Skin of body (tissue), 2 donors: ENCODE data around the gene PRRC1. TPM values are rescaled to one million over a fixed set of nuclear protein-coding genes. Genes with fewer than 3 reads are reported as not detected.
"Not testable (repeated sequence)": the region's sequence is repeated elsewhere in the genome, so short reads cannot be mapped to it uniquely, and the experiment has no call there.

Source experiments
- DNase-seq: peaks from one replicate; lab custom pipeline; 2025; lab: John Stamatoyannopoulos, UW
- total RNA-seq: library from RNA; depleted of rRNA; stranded (reverse); fragments of >200 nt; gene quantifications from one replicate; pipeline ENCODE4 v1.2.3, GENCODE V29; 2014

Gene PRRC1
- total RNA-seq, 1 donor from 2014 or later: 59.0 TPM

DNA sequence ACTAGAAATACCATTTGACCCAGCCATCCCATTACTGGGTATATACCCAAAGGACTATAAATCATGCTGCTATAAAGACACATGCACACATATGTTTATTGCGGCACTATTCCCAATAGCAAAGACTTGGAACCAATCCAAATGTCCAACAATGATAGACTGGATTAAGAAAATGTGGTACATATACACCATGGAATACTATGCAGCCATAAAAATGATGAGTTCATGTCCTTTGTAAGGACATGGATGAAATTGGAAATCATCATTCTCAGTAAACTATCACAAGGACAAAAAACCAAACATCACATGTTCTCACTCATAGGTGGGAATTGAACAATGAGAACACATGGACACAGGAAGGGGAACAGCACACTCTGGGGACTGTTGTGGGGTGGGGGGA, 27.8 kb downstream of the PRRC1 start:
- DNase-seq: not testable (repeated sequence)

DNA sequence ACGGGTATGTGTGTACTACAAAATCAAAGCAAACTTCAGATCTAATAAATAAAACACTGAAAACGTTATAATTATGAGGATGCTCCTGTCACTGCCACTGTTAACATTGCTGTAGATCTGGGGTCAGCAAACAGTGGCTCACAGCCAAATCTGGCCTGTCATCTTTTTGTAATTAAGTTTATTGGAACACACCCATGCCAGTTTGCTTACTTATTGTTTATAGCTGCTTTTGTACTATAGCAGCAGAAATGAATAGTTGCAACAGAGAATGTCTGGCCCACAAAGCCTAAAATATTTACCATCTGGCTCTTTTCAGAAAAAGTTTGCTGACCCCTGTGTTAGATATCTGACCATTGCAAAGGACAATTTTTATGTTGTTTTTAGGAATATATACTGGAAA, 32.1 kb downstream of the PRRC1 start:
- DNase-seq: no peak

DNA sequence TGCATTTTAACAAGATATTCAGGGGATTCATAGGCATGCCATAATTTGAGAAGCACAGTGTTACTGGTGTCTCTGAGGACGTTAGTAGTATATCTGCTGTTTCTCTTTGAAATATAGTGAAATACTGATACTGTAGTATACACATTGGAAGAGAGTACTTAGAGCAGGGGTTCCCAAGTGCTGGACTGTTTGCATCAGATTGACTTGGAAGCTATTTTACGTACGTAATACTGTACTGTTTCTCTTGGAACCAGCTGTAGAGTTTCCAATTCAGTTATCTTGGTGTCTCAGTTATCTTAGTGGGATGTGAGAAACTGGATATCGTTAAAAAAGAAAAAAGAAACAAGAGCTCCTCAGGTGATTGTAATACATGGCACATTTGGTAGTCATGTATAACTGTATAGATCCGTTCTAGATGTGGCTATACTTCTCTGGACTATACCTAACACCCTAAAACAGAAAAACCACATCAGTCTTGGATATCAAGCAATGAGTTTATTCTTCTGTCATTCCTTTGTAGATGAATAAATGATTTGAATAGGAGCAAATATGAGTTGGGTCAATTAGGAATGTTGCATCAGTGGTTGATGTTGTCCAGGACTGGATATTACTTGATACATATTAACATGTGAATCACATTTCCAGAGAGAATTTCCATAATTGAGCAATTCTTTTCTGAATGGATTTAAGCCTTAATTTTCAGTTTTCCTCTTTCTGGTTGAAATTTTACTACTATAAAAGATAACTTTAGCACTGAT, 33.4 kb downstream of the PRRC1 start:
- no peak for DNase-seq

DNA sequence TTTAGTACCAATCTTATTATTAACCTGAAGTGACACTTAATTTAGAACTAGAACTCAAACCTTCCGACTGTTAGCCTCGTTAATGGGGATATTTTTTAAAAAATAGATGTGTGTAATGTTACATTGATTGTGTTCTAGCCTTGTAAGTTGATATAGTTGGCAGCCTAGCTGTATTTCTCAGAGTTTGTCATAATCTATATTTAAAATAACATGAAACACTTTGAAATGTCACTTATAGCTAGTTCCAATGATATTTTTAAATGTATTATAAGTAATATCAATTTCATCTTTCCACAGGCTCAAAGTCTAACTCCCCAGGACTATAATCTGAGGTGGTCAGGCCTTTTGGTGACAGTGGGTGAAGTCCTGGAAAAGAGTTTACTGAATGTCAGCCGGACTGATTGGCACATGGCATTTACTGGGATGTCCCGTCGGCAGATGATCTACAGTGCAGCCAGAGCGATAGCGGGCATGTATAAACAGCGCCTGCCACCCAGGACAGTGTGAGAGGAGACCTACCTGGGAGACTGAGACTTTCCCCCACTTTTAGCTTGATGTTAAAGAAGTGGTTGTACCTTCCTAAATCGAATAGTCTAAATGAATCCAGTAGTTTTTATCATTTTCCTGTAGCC, 34.1 kb downstream of the PRRC1 start:
- DNase-seq: no peak

DNA sequence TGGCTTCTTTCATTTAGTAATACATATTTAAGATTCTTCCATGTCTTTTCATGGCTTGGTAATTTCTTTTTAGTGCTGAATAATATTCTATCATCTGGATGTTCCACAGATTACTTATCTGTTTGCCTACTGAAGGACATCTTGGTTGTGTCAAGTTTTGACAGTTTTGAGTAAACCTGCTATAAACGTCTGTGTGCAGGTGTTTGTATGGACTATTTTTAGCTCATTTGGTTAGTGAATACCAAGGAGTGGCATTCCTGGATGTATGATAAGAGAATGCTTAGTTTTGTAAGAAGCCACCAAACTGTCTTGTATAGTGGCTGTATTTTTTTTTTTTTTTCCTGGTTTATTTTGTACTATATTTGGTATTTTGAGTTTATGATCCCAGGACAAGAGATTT, 38.4 kb downstream of the PRRC1 start:
- DNase-seq: no peak

DNA sequence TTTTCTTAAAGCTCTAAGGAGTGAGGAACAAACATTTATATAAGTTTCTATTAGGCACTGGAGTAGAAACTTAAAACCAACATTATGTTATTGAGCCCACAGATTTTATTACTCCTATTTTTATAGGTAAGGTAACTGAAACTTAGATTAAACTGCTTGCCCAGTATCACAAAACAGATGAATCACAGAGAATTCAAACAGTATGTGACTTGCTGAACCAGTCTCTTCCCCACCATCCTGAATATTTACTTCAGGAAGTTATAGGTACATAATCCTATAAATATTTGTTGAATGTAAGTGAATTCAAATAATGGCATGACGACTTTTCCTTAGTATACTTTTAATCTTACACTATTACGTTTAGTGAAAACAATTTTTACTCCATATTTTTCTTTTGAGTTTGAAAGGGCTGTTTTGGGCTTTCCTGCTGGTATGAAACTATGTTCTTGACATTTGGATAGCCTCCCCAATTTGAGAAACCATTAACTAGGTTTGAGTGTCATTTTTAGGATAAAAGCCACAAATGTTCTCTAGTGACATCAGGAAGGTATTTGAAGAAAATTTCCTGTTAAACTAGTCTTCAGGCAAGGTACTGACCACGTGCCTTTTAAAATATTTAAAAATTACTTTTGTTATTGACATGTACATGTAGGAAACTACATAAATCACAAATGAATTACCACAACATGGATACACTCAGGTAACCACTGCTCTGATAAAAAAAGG, 39.3 kb downstream of the PRRC1 start:
- DNase-seq: no peak

DNA sequence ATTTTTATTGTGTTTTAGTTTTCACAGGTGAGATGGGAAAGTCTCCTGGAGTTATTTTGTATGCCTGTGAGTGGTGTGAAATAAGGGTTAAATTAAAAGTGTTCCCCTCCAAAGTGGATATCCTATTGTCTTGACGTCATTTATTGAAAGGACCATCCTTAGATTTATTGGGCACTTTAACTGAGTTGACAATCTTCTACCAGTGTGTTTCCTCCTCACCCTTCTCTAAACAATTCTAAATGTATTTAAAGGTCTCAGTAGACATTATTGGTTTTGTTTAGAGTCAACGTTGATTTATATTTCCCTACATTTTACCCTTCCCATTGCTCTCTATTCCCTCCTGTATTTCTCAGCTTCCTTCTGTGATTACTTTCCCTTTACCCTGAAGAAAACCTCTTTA, 40.8 kb downstream of the PRRC1 start:
- no peak for DNase-seq

DNA sequence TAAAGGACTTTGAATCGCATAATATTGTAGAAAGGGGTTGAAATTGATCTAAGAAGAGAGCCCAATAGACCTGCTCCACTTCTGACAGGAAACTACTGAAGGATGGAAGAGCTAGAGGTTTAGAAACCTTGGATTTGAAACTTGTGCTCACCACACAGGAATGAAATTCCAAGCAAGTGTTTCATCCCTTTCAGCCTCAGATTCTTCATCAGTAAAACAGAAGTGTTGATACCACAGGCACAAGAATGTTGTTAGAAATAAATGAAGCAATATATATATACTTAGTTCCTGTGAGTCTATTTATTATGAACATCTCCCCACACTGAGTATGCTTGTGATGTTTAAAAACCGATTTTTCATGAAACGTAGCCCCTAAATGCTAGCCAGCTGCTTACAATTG, 43.8 kb downstream of the PRRC1 start:
- DNase-seq: no peak

DNA sequence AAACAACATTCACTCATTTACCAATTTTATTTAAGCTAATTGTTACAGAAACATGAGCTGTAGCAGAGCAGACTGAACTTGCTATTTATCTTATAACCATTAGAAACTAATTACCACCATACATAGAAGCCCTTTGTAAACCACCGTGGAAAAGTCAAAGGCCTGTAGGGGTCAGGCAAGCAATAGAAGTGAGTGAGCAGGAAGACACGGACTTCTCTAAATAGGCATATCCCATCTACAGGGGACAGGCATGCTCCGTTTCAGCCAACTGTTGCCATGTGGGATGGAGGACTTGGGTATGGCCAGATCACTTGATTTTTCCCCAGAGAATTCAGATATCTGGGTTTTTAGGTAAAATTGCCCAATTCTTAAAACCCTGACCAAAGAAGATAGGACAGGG, 44.8 kb downstream of the PRRC1 start:
- peak; percentile 15 for DNase-seq

DNA sequence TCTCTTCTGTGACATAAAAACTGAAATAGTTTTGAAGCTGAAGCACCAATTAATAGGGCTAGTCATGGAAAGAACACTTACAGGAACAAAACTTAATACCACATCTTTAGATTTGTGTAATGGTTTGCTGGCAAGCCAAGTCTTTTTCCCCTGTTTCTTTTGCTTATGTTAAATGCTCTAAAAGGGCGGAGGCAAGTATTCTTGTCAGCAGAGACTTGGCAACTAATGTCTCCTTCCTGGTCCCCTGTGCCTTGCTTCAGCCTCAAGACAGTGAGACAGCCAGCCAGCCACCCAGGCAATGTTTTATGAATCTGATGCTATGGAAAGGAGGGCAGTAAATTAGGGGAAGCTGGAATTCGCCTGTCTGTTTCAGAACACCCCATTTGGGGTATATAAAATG, 45.7 kb downstream of the PRRC1 start:
- DNase-seq: peak; percentile 71

DNA sequence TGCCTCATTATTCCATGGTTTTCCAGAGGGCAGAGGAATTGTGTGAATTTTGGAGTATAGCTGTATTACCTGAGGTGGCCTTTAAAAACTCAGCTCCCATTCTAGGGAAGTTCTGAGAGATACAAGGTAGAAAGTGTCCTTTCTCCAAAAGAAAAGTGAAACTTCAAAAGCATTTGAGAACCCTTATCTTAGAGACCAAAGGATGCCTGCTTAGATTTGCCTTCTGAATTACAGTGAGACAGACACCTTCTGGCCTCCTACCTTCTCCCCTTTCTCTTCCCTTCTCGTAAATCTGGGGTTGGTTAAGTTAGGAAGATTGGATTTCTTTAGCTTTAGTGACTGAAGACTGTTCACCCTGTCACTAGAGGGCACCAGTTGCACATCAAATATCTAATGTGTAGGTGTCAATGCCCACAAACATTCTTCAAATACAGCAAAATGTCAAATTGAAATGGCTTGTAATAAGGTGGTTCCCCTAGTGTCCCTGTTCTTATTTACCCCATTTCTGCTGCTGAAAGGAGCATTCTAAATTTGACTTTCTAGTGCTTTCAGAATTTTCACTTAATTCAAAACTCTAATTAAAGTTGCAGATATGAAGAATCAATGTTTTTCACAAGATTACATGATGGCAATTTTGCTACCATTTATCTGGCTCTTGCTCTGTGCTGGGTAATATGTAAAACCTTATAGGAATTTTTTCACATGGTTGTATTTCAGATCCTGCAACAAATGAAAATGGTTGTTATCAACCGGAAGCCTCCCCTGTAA, 46.7 kb downstream of the PRRC1 start:
- no peak for DNase-seq

DNA sequence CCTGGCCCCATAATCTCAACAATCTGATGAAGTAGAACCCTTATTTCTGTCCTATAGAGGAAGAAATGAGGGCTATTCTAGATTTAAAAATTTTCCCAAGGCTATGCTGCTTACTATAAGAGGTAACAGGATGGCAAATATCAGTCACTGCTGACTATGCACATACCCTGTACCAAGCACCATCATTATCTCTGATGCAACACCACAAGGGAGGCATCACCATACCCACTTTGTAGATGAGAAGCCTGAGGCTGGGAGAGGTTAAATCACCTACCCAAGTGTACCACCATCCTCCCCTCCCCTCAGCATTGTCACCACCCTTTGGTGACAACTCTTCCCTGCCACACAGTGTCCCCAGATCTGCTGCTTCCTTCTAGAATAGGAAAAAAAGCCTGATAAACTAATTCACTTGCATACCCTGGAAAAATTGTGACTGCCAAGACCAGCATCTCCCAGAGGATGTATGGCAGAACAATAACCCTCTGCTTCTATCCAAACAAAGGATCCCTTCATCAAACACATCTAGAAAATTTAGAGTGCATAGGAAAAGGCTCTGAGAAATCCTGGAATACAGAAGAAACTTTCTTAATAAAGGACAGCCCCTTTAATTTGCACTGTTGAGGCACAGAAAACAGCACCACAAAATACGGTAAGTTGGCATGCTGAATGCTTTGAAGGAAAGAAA, 48.3 kb downstream of the PRRC1 start:
- no peak for DNase-seq

DNA sequence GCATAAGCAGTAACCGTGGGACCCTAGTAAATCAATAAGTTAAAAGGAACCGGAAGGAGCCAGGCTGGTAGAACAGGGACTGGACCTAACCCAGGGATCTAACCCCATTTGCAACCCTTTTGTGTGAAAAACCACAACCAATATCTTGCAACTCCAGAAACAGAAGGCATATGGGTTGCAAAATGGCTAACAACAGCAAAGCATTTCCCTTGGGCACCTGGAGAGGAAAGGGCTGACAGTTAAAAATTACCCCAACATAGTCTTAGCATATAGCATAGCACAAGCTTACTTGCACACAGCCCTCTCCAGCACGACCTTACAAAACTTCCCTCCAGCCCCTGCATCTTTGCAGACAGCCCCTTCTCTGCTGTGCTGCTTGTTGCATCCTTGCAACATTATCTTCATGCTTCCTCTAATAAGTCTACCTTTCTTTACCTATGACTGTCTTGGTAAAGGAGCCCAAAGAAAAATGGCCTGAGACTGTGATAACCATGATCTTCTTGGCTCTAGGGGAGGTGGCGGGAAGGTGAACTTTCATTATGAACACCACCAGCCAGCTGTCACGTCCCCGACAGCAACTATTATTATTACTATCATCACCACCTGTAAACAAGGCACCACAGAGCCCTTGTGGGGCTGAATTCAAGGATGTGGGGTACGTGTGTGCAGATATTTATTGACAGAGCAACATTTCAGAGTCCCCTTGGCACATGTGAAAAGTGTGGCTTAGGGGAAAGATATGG, 49.8 kb downstream of the PRRC1 start:
- DNase-seq: no peak

DNA sequence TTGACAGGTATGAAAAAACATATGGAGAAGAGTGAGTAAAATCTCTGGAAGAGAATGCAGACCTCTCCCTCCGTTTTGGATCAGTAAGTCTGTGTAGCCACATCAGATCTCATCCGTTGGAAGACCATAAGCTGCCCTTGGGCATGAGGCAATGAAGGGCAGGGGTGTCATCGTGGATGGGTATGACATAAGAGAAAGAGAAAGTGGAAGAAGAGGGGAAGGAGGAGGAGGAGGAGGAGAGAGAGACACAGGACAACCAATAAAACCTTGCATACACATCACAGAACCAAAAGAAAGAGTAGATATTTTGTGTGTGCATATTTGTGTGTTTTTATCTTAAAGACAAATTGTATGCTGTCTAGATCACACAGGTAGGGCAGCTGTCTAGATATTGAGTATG, 50.7 kb downstream of the PRRC1 start:
- DNase-seq: no peak

DNA sequence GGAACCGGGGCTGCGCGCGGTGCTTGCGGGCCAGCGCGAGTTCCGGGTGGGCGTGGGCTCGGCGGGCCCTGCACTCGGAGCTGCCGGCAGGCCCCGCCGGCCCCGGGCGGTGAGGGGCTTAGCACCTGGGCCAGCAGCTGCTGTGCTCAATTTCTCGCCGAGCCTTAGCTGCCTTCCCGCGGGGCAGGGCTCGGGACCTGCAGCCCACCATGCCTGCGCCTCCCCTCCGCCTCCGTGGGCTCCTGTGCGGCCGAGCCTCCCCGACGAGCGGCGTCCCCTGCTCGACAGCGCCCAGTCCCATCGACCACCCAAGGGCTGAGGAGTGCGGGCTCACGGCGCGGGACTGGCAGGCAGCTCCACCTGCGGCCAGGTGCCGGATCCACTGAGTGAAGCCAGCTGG, 52.0 kb downstream of the PRRC1 start:
- not testable (repeated sequence) for DNase-seq

DNA sequence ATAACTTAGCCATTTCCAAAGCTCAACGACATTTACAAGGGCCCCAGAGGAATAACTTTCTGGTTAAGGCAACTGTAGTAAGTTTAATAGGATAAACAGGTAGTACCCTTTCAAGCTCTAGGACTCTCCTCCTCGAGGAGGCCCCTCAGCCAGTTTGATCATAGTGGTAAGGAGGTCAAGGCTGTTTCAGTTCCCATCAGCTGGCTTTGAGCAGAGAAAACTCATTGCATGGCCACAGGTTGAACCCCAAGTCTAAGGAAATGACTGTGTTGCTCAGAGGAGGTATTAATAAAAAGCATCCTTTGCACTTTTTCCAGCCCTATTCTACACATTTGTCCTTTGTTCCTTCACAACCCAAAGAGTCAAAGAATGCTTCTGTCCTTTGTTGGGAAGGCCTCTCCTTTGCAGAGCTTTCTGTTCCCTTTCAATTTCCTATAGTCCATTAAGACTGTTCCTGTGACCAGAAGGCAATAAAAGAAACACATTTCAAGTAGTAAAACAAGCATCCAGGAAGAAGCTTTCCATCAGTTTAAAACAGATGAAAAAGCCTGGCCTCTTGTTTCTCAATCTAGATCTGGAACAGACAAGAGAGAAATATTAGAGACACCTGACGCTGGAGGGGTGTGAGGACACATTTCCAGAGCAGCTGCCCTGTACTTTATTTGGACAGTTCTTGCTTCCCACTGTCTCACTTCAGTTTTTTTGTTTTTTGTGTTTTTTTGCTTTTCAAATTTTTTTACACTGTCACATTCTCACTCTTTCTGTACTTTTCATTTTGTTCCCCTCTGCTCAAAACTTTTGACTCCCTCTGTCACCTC, 54.1 kb downstream of the PRRC1 start:
- DNase-seq: no peak

DNA sequence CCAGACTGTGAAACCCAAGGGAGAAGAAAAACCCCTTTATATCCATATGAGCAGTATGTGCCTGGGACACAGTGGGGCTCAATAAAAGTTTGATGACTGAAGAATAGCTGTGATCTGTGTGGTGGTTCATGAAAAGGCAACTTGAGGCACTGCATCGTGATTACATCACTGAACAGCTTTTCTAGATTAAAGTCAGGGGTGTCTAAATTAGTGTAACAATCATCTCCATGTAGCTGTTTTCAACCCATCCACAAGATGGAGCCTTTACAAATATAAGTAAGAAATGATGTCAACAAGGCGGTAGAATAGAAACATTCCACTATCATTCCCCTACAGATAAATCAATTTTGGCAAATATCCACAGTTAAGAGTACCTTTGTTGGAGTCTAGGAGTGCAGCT, 55.5 kb downstream of the PRRC1 start:
- no peak for DNase-seq

DNA sequence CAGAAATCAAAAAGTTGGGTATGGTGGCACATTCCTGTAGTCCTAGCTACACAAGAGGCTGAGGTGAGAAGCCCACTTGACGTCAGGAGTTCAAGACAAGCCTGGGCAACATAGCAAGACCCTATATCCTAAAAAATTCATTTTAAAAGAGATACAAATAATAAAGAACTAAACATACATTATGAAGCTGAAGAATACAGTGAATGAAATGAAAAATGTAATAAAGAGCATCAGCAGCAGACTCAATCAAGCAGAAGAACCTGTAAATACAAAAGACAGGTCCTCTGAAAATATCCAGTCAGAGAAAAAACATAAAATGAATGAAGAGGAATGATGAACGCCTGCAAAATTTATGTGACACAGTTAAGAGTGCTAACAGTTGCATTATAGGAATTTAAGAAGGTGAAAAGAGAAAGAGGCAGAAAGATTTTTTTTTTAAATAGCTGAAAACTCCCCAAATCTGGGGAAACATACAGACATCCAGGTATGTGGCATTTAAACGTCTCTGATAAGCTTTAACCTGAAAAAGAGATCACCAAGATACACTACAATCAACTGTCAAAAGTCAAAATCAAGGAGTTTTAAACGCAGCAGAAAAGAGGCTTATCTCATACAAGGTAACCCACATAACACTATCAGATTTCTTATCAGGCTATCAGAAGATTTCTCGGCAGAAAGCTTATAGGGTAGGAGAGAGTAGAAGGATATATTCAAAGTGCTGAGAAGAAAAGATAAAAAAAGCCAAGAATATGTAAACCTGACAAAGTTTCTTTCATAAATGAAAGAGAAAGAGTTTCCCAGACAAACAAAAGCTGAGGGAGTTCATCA, 57.6 kb downstream of the PRRC1 start:
- no peak for DNase-seq

DNA sequence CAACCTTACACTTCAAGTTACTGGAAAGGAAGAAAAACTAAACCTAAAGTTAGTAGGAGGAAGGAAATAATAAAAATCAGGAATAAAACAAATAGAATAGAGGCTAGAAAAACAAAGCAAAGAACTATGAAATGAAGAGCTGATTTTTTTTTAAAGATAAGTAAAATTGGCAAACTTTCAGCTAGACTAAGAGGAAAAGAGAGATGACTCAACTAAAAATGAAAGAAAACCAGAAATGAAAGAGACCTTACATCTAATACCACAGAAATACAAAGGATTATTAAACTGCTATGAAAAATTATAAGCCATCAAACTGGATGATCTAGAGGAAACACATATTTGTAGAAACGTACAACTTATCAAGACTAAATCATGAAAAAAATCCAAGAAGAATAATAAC, 60.0 kb downstream of the PRRC1 start:
- no peak for DNase-seq
